PC-3 (cell line): ENCODE data around the gene PTK6.

Experiments used
- CTCF ChIP-seq: fragments of 300-600 bp; sonication (generic); conservative IDR thresholded peaks from 2 replicates; pipeline ENCODE4 v1.5.1; 2017; ENCODE audit warnings: antibody characterized with exemption, low read depth, mild to moderate bottlenecking, low read length
- EZH2 ChIP-seq: fragments of 300-600 bp; sonication (generic); IDR thresholded peaks from one replicate; pipeline ENCODE4 v1.6.1; 2017; ENCODE audit warnings: antibody characterized with exemption, mild to moderate bottlenecking, low read length; ENCODE audit not compliant: unreplicated experiment
- EZH2phosphoT487 ChIP-seq: fragments of 300-600 bp; sonication (generic); IDR thresholded peaks from 2 replicates; pipeline ENCODE4 v1.6.1; 2018; ENCODE audit warnings: mild to moderate bottlenecking, antibody characterized with exemption, low read length, borderline replicate concordance

- TF ChIP-seq CTCF, result no peak
- TF ChIP-seq EZH2, result no peak
- TF ChIP-seq EZH2phosphoT487, result no peak
These were observed 28.1 kb downstream of the PTK6 start for GRCh38 chr20:63509088-63509564.
